ENCODE results near the gene GLYATL3. TPM values are rescaled to one million over a fixed set of nuclear protein-coding genes. Genes with fewer than 3 reads are reported as not detected.
A peak's percentile ranks its signal among the peaks of the same experiment; 100 is the strongest.

The GLYATL3 gene
- polyA plus RNA-seq, 1 donor (not counting 4 experiments of a cell fraction or from before 2014, with no cell fraction given) = not detected

DNA sequence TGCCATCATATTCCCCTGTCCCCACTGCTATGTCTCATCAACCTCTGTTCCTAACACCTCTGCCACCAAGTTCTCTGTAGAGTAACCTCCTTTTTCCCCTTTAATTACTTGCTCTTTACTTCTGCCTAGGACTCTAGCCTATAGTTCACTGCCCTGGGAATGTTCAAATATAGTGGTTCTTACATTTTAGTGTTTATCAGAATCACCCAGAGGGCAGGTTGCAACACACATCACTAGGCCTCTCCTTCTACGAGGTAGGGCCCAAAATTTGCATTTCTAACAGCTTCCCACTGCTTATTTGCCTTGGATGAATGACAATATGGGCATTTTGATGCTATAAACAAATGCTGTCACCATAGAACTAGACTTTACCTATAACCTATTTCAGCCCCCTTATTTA lies 27.6 kb downstream of the GLYATL3 start:
- Histone ChIP-seq H3K9ac (ENCODE audit: control insufficient read depth, extremely low read depth, insufficient read depth, low read length) (no peak overlapping the region), H3K27ac (ENCODE audit: control insufficient read depth, insufficient read depth, low read length) (no peak overlapping the region), H3K36me3 (ENCODE audit: control insufficient read depth in 2 of 2, extremely low read depth in 1 of 2, insufficient read depth in 2 of 2, low read length in 2 of 2) (no peaks in the 10 kb centered on the region), H2AFZ (ENCODE audit: control insufficient read depth, low read length) (no peak overlapping the region), H3K27me3 (ENCODE audit: control insufficient read depth, extremely low read depth, insufficient read depth, low read length) (no peaks in the 10 kb centered on the region), H3K9me3 (ENCODE audit: control insufficient read depth, low read depth, low read length) (no peaks in the 10 kb centered on the region), H3K79me2 (ENCODE audit: control insufficient read depth, insufficient read depth, low read length) (no peaks in the 10 kb centered on the region), H3K4me3 (ENCODE audit: control insufficient read depth in 2 of 3, extremely low read depth in 1 of 3, insufficient read depth in 2 of 3, low read depth in 1 of 3, low read length in 3 of 3) (no peak overlapping the region), H3K4me2 (ENCODE audit: control insufficient read depth, extremely low read depth, insufficient read depth, low read depth, low read length) (no peak overlapping the region), H3K9me1 (ENCODE audit: control insufficient read depth, extremely low read depth, insufficient read depth, low read length) (no peaks in the 10 kb centered on the region), H3K4me1 (ENCODE audit: control insufficient read depth, extremely low read depth, insufficient read depth, low read length) (peaks cover 20% of the 10 kb centered on the region), H4K20me1 (ENCODE audit: control insufficient read depth, extremely low read depth, insufficient read depth, low read length) (no peaks in the 10 kb centered on the region)
- dilution Hi-C loops (cut with MboI; ENCODE audit: extremely low pct_ligation_motif_present, low sequenced_read_pairs) = no loop called here
- DNase-seq (ENCODE audit: low read depth, low spot score) (no peak), FAIRE-seq (no peak)
- no peak for TF ChIP-seq EZH2 (IDR thresholded peaks at IDR 0.05; ENCODE audit: low read length)

DNA sequence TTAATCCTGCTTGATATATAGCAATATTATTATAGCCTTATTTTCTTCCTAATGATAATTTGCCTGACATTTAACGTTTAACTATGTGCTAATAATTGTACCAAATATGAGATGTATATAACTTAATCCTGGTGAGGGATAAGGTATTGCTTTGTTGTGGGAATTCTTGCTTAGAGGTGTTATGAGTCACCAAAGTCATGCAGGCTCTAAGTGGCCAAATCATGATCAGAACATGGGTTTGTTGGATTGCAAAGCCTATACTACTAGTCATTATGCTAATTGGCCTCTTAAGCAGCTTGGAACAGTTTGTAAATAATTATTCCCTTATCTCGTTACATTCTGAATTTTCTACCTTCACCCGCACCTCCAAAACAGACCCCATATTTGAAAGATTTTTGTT lies 28.8 kb downstream of the GLYATL3 start:
- H4K20me1 ChIP-seq (ENCODE audit: control insufficient read depth, extremely low read depth, insufficient read depth, low read length) = no peaks in the 10 kb centered on the region
- H3K79me2 ChIP-seq (ENCODE audit: control insufficient read depth, insufficient read depth, low read length) = no peaks in the 10 kb centered on the region
- peak; percentile 86 for FAIRE-seq
- no peak overlapping the region for H2AFZ ChIP-seq (ENCODE audit: control insufficient read depth, low read length)
- no peaks in the 10 kb centered on the region for H3K9me3 ChIP-seq (ENCODE audit: control insufficient read depth, low read depth, low read length)
- H3K9ac ChIP-seq (ENCODE audit: control insufficient read depth, extremely low read depth, insufficient read depth, low read length) = no peak overlapping the region
- peaks cover 20% of the 10 kb centered on the region for H3K4me1 ChIP-seq (ENCODE audit: control insufficient read depth, extremely low read depth, insufficient read depth, low read length)
- H3K4me2 ChIP-seq (ENCODE audit: control insufficient read depth, extremely low read depth, insufficient read depth, low read depth, low read length) = peak overlapping the region; percentile 31
- peak overlapping the region; percentile 42 for H3K27ac ChIP-seq (ENCODE audit: control insufficient read depth, insufficient read depth, low read length)
- dilution Hi-C loops (cut with MboI; ENCODE audit: extremely low pct_ligation_motif_present, low sequenced_read_pairs) = no loop called here
- TF ChIP-seq EZH2 (IDR thresholded peaks at IDR 0.05; ENCODE audit: low read length) = no peak
- TF ChIP-seq, protein P1, sequence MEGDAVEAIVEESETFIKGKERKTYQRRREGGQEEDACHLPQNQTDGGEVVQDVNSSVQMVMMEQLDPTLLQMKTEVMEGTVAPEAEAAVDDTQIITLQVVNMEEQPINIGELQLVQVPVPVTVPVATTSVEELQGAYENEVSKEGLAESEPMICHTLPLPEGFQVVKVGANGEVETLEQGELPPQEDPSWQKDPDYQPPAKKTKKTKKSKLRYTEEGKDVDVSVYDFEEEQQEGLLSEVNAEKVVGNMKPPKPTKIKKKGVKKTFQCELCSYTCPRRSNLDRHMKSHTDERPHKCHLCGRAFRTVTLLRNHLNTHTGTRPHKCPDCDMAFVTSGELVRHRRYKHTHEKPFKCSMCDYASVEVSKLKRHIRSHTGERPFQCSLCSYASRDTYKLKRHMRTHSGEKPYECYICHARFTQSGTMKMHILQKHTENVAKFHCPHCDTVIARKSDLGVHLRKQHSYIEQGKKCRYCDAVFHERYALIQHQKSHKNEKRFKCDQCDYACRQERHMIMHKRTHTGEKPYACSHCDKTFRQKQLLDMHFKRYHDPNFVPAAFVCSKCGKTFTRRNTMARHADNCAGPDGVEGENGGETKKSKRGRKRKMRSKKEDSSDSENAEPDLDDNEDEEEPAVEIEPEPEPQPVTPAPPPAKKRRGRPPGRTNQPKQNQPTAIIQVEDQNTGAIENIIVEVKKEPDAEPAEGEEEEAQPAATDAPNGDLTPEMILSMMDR (optimal IDR thresholded peaks at IDR 0.05 in 1 of 3, IDR thresholded peaks at IDR 0.05 in 1 of 3, conservative IDR thresholded peaks at IDR 0.05 in 1 of 3; ENCODE audit: extremely low read depth in 1 of 3, insufficient read depth in 2 of 3, low read length in 3 of 3) = no peak
- no peaks in the 10 kb centered on the region for H3K9me1 ChIP-seq (ENCODE audit: control insufficient read depth, extremely low read depth, insufficient read depth, low read length)
- H3K27me3 ChIP-seq (ENCODE audit: control insufficient read depth, extremely low read depth, insufficient read depth, low read length) = no peaks in the 10 kb centered on the region
- no peaks in the 10 kb centered on the region for H3K36me3 ChIP-seq (ENCODE audit: control insufficient read depth in 2 of 2, extremely low read depth in 1 of 2, insufficient read depth in 2 of 2, low read length in 2 of 2)
- DNase-seq (ENCODE audit: low read depth, low spot score) = no peak
- no peak overlapping the region for H3K4me3 ChIP-seq (ENCODE audit: control insufficient read depth in 2 of 3, extremely low read depth in 1 of 3, insufficient read depth in 2 of 3, low read depth in 1 of 3, low read length in 3 of 3)

DNA sequence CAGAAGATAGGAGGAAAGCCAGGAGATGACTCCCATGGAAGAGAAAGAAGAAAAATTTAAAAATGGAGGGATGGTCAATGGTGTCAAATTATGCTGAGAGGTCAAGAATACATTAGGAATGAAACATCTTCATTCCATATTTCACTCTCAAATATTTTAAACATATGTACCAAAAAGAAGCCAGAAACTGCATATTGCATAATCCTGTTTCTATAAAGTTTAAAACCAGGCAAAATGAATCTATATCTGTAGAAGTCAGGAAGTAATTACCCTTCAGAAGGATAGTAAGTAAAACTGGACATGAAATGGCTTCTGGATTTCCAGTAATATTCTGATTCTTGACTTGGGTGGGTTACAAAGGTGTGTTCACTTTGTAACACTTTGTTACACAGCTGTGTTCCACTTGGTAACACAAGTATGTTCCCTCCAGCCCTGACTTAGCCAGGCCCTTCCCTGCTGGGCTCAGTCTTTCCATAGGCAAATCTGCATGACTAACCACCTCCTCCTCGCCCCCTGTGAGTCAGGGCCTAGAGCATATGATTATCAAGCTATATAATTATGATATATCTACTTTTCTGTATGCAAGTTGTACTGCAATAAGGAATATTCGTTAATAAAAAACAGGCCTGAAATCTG lies 30.5 kb downstream of the GLYATL3 start:
- Histone ChIP-seq H3K9me3 (ENCODE audit: control insufficient read depth, low read depth, low read length) (no peaks in the 10 kb centered on the region), H3K4me1 (ENCODE audit: control insufficient read depth, extremely low read depth, insufficient read depth, low read length) (peaks cover 14% of the 10 kb centered on the region), H4K20me1 (ENCODE audit: control insufficient read depth, extremely low read depth, insufficient read depth, low read length) (no peaks in the 10 kb centered on the region), H3K27ac (ENCODE audit: control insufficient read depth, insufficient read depth, low read length) (no peak overlapping the region), H3K4me2 (ENCODE audit: control insufficient read depth, extremely low read depth, insufficient read depth, low read depth, low read length) (no peak overlapping the region), H3K36me3 (ENCODE audit: control insufficient read depth in 2 of 2, extremely low read depth in 1 of 2, insufficient read depth in 2 of 2, low read length in 2 of 2) (no peaks in the 10 kb centered on the region), H3K27me3 (ENCODE audit: control insufficient read depth, extremely low read depth, insufficient read depth, low read length) (no peaks in the 10 kb centered on the region), H3K9ac (ENCODE audit: control insufficient read depth, extremely low read depth, insufficient read depth, low read length) (no peak overlapping the region), H3K79me2 (ENCODE audit: control insufficient read depth, insufficient read depth, low read length) (no peaks in the 10 kb centered on the region), H3K9me1 (ENCODE audit: control insufficient read depth, extremely low read depth, insufficient read depth, low read length) (no peaks in the 10 kb centered on the region), H3K4me3 (ENCODE audit: control insufficient read depth in 2 of 3, extremely low read depth in 1 of 3, insufficient read depth in 2 of 3, low read depth in 1 of 3, low read length in 3 of 3) (no peak overlapping the region), H2AFZ (ENCODE audit: control insufficient read depth, low read length) (no peak overlapping the region)
- FAIRE-seq = no peak
- dilution Hi-C loops (cut with MboI; ENCODE audit: extremely low pct_ligation_motif_present, low sequenced_read_pairs) = no loop called here
- no peak for TF ChIP-seq EZH2 (IDR thresholded peaks at IDR 0.05; ENCODE audit: low read length)
- TF ChIP-seq, protein P1 (optimal IDR thresholded peaks at IDR 0.05 in 1 of 3, IDR thresholded peaks at IDR 0.05 in 1 of 3, conservative IDR thresholded peaks at IDR 0.05 in 1 of 3; ENCODE audit: extremely low read depth in 1 of 3, insufficient read depth in 2 of 3, low read length in 3 of 3) = no peak
- no peak for DNase-seq (ENCODE audit: low read depth, low spot score)

Measured in keratinocyte (primary cell).